Effector memory CD4-positive, alpha-beta T cell (primary cell): ENCODE data around the gene APOO.
"Not testable (repeated sequence)": the region's sequence is repeated elsewhere in the genome, so short reads cannot be mapped to it uniquely, and the experiment has no call there.

Experiments
- DNase-seq, 3 donors: peaks; one replicate each; pipeline ENCODE4 v3.0.0-alpha.2; 2020
- H3K27ac ChIP-seq: 2 replicates; pipeline ENCODE4 v1.7.0; 2013; ENCODE audit warnings: mild to moderate bottlenecking, low read length, moderate library complexity; ENCODE audit not compliant: insufficient read depth, poor library complexity, severe bottlenecking
- H3K27me3 ChIP-seq: replicated peaks from 2 replicates; pipeline ENCODE4 v1.7.0; 2013; ENCODE audit warnings: mild to moderate bottlenecking, low read length; ENCODE audit not compliant: insufficient read depth, control insufficient read depth, poor library complexity, severe bottlenecking
- H3K36me3 ChIP-seq: 2 replicates; pipeline ENCODE4 v1.7.0; 2013; ENCODE audit warnings: mild to moderate bottlenecking, low read length, moderate library complexity; ENCODE audit not compliant: control insufficient read depth, insufficient read depth
- H3K4me1 ChIP-seq: 2 replicates; pipeline ENCODE4 v1.7.0; 2013; ENCODE audit warnings: low read length, mild to moderate bottlenecking; ENCODE audit not compliant: control insufficient read depth, insufficient read depth, poor library complexity, severe bottlenecking
- H3K4me3 ChIP-seq: 2 replicates; pipeline ENCODE4 v1.7.0; 2013; ENCODE audit warnings: low read length, low read depth, mild to moderate bottlenecking; ENCODE audit not compliant: insufficient read depth, poor library complexity, severe bottlenecking
- H3K9me3 ChIP-seq: 2 replicates; pipeline ENCODE4 v1.7.0; 2013; ENCODE audit warnings: mild to moderate bottlenecking, low read length, moderate library complexity; ENCODE audit not compliant: control insufficient read depth

APOO gene

GRCh38 chrX:23907111-23907497 is 634 bp downstream of the APOO start:
- Histone ChIP-seq H3K4me1 (peaks cover 6% of the 10 kb centered on the region), H3K9me3 (no peaks in the 10 kb centered on the region), H3K36me3 (no peaks in the 10 kb centered on the region), H3K4me3 (peak overlapping the region; percentile 51), H3K27me3 (no peaks in the 10 kb centered on the region), H3K27ac (peak overlapping the region; percentile 80)
- DNase-seq, result no peak

GRCh38 chrX:23904096-23904495 is 3.6 kb downstream of the APOO start:
- H3K27ac ChIP-seq, result no peak overlapping the region
- H3K9me3 ChIP-seq, result no peaks in the 10 kb centered on the region
- DNase-seq, result no peak
- no peak overlapping the region for H3K4me3 ChIP-seq
- no peaks in the 10 kb centered on the region for H3K36me3 ChIP-seq
- peaks cover 6% of the 10 kb centered on the region for H3K4me1 ChIP-seq
- H3K27me3 ChIP-seq, result no peaks in the 10 kb centered on the region

GRCh38 chrX:23902419-23902818 is 5.3 kb downstream of the APOO start:
- no peaks in the 10 kb centered on the region for H3K9me3 ChIP-seq
- no peaks in the 10 kb centered on the region for H3K36me3 ChIP-seq
- H3K27ac ChIP-seq, result no peak overlapping the region
- peaks cover 3% of the 10 kb centered on the region for H3K4me1 ChIP-seq
- DNase-seq, result no peak
- H3K27me3 ChIP-seq, result no peaks in the 10 kb centered on the region
- H3K4me3 ChIP-seq, result no peak overlapping the region

GRCh38 chrX:23901805-23902204 is 5.9 kb downstream of the APOO start:
- H3K36me3 ChIP-seq, result no peaks in the 10 kb centered on the region
- H3K4me1 ChIP-seq, result no peaks in the 10 kb centered on the region
- DNase-seq, result no peak
- no peaks in the 10 kb centered on the region for H3K9me3 ChIP-seq
- H3K27ac ChIP-seq, result no peak overlapping the region
- no peak overlapping the region for H3K4me3 ChIP-seq
- H3K27me3 ChIP-seq, result no peaks in the 10 kb centered on the region

GRCh38 chrX:23901060-23901459 is 6.7 kb downstream of the APOO start:
- Histone ChIP-seq H3K27ac (no peak overlapping the region), H3K4me3 (no peak overlapping the region), H3K4me1 (no peaks in the 10 kb centered on the region), H3K27me3 (no peaks in the 10 kb centered on the region), H3K9me3 (no peaks in the 10 kb centered on the region), H3K36me3 (no peaks in the 10 kb centered on the region)
- DNase-seq, result no peak

GRCh38 chrX:23900220-23900797 is 7.4 kb downstream of the APOO start:
- Histone ChIP-seq H3K27me3 (no peaks in the 10 kb centered on the region), H3K27ac (no peak overlapping the region)

GRCh38 chrX:23898412-23898959 is 9.3 kb downstream of the APOO start:
- no peak overlapping the region for H3K27ac ChIP-seq
- no peaks in the 10 kb centered on the region for H3K36me3 ChIP-seq
- DNase-seq, result no peak
- H3K4me1 ChIP-seq, result no peaks in the 10 kb centered on the region
- H3K27me3 ChIP-seq, result no peaks in the 10 kb centered on the region
- no peak overlapping the region for H3K4me3 ChIP-seq
- H3K9me3 ChIP-seq, result no peaks in the 10 kb centered on the region

More at GRCh38 chrX:23900220-23900797, 7.4 kb downstream of the APOO start:
- Histone ChIP-seq H3K36me3 (no peaks in the 10 kb centered on the region), H3K4me3 (no peak overlapping the region), H3K4me1 (no peaks in the 10 kb centered on the region), H3K9me3 (no peaks in the 10 kb centered on the region)
- no peak for DNase-seq

- no peaks in the 10 kb centered on the region for H3K27me3 ChIP-seq
- no peak overlapping the region for H3K27ac ChIP-seq
- no peak for DNase-seq
- H3K4me3 ChIP-seq, result no peak overlapping the region
- no peaks in the 10 kb centered on the region for H3K9me3 ChIP-seq
- H3K4me1 ChIP-seq, result no peaks in the 10 kb centered on the region
- no peaks in the 10 kb centered on the region for H3K36me3 ChIP-seq
These were observed 10.8 kb downstream of the APOO start for GRCh38 chrX:23896981-23897380.

GRCh38 chrX:23896539-23896938 is 11.2 kb downstream of the APOO start:
- H3K27ac ChIP-seq, H3K4me3 ChIP-seq, H3K27me3 ChIP-seq, DNase-seq, H3K4me1 ChIP-seq, H3K36me3 ChIP-seq, H3K9me3 ChIP-seq: not testable (repeated sequence)

- not testable (repeated sequence) for H3K36me3 ChIP-seq, DNase-seq, H3K27me3 ChIP-seq, H3K9me3 ChIP-seq, H3K4me3 ChIP-seq, H3K27ac ChIP-seq, H3K4me1 ChIP-seq
These were observed 12.7 kb downstream of the APOO start for GRCh38 chrX:23894993-23895392.
